GM21515 (cell line): ENCODE measurements around the gene RAB17.
A peak's percentile ranks its signal among the peaks of the same experiment; 100 is the strongest.

Experiments used
- ATAC-seq: cut with Tn5 transposase; IDR thresholded peaks from one replicate; pipeline ENCODE4 v1.9.1; 2021; ENCODE audit not compliant: unreplicated experiment

RAB17 gene

DNA sequence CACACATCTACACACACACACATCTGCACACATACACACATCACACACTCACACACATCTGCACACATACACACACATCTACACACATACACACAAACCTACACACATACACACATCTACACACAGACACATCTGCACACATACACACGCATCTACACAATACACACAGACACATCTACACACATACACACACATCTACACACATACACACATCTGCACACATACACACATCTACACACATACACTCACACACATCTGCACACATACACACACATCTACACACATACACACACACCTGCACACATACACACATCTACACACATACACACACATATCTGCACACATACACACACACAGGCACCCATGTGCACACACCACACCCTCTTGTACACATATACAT, 24.6 kb downstream of the RAB17 start:
- no peak for ATAC-seq

DNA sequence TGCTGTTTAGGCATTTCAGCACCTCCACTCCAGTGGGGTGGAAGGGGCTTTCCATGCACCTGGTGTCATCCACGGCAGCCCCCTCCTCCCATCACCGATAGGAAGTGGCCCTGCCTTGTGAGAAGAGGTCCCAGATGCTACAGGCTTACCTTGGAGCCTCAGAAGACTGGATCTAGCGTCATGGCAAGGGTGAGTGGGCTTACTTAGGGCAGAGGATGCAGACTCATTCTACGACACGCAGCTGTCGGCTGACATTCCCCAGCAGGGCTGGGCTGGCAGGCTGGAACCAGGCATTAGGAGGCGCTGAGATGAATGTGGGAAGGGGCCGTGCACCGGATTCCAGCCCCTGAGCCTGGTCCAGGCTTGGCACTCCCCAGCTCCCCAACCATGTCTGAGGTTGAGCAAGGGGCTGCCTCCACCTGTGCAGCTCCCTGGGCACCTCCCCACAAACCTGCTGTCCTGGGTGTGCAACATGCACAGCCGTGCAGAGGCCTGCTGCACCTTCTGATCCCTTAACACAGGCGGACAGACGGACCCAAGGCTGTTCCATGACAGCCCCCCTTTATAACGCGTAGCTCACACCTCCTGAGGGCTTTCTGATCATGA, 25.9 kb downstream of the RAB17 start:
- no peak for ATAC-seq

- ATAC-seq, result no peak
These were observed 26.7 kb downstream of the RAB17 start for GRCh38 chr2:237563816-237564215.

- ATAC-seq, result no peak
These were observed 29.3 kb downstream of the RAB17 start for GRCh38 chr2:237561221-237561620.

DNA sequence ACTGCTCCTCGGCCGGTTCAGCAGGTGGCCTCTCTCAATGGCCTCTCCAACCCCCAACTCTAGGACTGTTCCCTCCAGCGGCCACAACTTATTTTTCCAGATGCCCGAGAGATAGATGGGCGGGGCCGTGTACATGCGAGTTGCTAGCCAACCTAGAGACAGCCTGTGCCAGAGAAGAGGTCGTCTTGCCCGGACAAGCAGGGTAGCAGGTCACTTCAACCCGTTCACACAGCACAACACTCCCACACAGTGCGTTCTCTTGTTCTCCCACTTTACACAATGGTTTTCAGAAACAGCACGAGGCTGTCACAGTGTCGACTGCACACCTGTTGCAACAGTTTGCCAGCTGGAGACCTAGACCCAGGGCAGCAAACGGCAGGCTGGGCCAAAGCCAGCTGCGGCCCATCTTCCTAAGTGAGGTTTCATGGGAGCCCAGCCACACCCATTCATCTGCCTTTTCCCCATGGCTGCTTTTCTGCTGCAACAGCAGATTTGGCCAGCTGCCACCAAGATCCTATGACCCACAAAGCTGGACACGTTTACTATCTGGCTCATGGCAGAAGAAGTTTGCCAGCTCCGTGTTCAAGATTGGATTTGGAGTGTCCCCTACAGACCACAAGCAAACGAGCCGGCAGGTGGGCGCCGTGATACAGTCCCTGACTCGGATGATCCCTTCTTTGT, 31.4 kb downstream of the RAB17 start:
- ATAC-seq, result no peak

GRCh38 chr2:237557633-237558015, 32.9 kb downstream of the RAB17 start:
- no peak for ATAC-seq

DNA sequence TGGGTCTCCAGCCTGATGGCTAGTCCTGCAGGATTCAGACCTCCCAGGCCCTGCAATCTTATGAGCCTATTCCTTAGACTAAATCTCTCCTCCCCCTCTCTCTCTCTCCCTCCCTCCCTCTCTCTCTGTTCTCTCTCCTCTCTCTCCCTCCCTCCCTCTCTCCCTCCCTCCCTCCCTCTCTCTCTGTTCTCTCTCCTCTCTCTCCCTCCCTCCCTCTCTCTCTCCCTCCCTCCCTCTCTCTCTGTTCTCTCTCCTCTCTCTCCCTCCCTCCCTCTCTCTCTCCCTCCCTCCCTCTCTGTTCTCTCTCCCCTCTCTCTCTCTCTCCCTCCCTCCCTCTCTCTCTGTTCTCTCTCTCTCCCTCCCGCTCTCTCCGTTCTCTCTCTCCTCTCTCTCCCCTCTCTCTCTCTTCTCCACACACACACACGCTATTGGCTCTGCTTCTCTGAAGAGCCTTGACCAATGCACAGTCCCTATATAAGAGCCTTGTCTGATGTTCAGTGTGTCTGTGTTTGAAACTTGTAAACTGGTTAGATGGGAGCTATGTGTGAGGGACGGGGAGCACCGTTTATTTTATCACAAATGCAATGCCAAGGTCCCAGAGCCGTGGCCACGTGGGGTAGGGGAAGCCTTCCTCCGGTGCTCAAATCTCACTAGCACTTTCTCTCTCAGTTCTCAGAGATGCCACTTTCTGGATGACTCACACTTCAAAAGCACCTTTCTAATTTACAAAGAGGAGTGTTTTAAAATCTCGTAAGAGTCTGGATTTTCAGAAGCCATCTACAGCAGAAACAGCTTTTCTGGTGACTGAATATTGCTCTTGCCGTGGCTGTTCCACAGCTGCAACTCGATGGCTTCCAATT, 33.5 kb downstream of the RAB17 start:
- peak; percentile 93 for ATAC-seq

DNA sequence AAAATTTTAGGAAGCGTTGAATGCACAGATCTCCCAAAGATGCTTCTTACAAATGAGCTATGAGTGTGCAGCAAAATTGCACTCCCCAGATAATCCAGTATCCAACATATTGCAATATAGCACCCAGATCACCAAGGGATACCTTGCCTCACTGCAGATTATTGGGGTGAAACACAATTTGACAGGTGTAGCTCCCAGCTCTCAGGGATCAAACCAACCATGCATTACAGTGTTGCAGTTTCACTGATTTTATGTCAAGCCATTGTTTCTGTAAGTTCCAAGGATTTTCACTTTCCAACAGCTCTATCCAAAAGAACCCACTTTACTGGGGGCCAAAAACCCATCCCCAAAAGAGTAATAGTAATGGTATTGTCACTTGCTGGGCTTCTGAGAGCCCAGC, 35.0 kb downstream of the RAB17 start:
- ATAC-seq, result no peak

- ATAC-seq, result no peak
These were observed 36.6 kb downstream of the RAB17 start for GRCh38 chr2:237553948-237554347.

GRCh38 chr2:237552908-237553307, 37.6 kb downstream of the RAB17 start:
- ATAC-seq, result no peak

DNA sequence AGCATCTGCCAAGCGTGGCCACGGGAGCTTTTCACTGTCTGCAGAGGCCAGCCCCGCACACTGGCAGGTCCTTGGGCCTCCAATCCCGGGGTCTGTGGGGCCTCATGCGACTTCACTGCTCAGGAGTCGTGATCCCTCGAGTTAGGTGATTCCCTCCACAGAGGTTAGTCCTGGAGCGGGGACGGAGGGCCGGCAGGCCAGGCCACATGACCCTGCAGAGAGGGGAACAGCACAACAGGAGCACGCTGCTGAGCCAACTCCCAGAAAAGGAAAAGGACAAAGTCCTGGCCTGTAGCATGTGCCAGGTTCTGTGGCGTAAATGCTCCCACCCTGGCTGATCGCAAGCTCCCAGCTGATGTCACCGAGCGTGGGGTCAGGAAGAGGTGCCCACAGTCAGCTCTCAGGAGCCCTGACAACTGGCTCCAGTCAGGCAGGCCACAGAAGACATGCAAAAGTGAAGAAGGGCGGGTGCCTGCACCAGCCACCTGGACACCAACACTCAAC, 39.4 kb downstream of the RAB17 start:
- no peak for ATAC-seq

DNA sequence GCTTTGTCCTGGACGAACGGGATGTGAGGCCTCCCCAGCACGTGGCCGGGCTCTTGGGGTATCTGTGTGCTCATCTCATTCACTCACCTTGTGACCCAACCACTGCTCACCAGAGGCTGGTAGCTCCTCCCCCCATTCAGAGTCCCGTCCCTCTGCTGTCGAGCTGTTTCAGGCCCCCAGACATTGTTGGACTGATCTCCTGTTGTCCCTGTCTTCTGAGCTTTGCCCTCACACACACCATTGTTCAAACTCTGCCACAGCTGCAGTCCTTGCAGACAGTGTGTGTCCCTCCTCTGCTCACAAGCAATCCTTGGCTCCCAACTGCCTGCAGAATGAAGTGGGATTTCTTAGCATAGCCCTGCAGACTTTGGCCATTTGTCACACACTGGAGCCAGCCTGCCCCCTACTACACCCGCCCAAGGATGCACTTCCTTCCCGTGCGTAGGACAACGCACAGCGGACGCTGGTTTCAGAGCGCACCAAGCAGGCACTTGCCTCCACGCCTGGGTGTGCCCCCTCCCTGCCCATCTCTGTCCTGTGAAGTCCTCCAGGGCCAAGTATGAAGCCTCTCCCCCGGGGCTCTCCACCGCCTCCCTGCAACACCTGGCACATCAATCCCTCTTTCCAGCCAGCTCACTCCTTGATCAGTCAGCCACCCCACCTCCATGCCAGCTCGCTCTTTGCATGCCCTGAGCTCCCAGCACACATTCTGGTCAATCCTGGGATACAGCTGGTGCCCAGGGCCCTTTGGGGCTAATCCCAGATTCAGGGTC, 40.7 kb downstream of the RAB17 start:
- ATAC-seq, result no peak

DNA sequence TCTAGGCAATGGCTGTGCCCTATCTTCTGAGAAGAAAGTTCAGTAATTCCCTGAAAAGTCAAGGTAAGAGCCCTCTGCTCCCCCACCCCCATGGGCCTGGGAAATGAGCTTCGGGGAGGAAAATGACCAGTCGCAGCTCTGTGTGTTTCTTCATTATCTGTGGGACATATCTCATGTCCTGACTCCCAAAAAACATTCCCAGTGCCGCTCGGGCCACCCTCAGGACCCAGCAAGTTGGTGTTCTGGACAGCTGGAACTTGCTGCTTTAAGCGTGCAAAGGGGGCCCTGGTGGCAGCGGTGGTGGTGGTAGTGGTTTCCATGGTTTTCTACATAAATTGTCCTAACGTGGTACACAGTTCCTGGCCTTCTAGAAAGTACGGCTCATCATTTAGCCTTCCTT, 41.3 kb downstream of the RAB17 start:
- no peak for ATAC-seq

GRCh38 chr2:237547841-237548416, 42.6 kb downstream of the RAB17 start:
- no peak for ATAC-seq

DNA sequence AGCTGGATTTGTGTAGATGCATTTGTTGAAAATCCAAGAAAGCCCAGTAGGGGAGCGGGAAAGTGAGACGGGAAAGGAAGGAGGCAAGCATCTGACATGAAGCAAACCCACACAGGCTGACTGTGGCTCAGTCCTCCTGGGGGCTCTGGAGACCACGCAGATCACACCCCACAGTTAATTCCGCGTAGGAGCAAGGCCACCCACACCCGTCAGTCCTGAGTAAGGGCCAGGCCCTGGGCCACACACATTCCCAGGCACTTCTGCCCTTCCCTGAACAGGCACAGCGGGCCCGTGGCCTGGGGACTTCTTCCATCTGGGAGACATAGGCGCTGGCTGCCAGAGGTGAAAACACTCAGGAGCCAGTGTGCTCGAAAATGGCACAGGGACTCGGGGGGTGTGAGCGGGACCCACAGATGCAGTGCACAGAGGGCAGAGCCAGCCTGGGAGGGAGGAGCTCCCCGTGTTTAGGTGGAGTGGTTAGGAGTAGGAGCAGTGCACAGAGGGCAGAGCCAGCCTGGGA, 43.6 kb downstream of the RAB17 start:
- ATAC-seq, result no peak

DNA sequence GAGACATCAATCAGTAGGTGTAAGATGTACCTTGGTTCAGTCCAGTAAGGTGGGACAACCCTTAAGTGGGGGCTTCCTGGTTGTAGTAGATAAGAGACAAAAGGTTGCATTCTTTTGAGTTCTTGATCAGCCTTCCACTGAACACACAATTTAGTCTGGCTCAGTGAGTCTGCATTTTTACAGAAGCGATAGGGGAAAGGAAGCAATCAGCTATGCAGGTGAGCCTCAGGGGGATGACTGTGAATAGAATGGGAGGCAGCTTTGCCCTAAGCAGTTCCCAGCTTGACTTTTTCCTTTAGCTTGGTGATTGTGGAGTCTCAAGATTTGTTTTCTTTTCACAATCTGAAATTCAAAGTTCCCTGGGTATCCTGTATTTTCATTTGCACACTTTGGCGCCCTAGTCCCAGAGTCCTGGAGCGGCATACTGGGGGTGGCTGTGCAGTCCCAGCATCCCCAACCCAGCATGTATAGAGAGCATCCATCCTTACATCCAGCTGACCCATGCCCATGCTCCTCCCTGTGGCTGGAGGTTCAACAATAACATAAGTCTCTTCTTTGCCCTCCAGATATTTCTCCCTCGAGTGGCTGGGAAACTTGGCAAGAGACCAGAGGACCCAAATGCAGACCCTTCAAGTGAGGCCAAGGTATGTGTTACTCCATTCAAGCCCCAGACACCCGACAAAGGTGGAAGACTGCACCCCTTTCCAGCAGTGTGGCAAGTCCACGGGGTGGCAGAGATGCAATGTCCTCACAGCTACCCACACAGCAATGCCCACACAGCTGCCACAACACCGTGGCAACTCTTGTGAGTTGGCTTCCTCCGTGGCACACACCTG, 44.3 kb downstream of the RAB17 start:
- no peak for ATAC-seq

DNA sequence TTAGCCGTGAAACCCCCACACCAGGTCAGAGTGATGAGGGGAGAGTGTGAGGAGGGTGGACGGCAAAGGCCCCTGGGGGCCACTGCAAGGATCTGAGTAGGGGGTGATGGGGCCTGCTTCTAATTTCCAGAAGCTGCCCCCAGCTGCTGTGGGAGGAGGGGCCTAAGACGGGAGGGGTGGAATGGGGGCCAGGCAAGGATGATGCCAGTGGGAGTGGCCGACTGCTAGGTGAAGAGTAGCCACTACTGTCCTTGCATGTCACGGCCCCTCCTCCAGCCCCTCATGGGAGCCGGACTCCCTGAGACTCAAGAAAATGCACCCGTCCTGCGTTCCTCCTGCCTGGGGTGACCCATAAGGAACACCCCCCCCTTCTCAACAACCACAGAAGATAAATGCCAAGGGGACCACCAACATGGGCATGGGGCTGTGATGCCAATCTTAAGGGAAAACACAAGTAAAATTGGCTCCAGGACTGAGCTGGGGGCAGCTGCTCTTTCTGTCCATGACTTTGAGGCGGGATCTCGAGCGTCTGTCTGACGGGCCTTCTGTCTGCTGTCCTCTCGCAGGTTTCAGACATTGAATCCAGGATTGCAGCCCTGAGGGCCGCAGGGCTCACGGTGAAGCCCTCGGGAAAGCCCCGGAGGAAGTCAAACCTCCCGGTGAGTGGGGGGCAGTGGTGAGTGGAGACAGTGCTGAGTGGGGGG, 48.4 kb downstream of the RAB17 start:
- ATAC-seq, result no peak

GRCh38 chr2:237541243-237541642, 49.3 kb downstream of the RAB17 start:
- ATAC-seq, result no peak

GRCh38 chr2:237540823-237541222, 49.7 kb downstream of the RAB17 start:
- ATAC-seq, result no peak
